Embryonic facial prominence (tissue), 1 donor: ENCODE measurements around the gene OR7A10.
"Not testable (repeated sequence)": the region's sequence is repeated elsewhere in the genome, so short reads cannot be mapped to it uniquely, and the experiment has no call there.

Source experiments
- DNase-seq: peaks from one replicate; pipeline ENCODE4 v3.0.0-alpha.2; 2016; ENCODE audit errors: extremely low spot score

Gene OR7A10

DNA sequence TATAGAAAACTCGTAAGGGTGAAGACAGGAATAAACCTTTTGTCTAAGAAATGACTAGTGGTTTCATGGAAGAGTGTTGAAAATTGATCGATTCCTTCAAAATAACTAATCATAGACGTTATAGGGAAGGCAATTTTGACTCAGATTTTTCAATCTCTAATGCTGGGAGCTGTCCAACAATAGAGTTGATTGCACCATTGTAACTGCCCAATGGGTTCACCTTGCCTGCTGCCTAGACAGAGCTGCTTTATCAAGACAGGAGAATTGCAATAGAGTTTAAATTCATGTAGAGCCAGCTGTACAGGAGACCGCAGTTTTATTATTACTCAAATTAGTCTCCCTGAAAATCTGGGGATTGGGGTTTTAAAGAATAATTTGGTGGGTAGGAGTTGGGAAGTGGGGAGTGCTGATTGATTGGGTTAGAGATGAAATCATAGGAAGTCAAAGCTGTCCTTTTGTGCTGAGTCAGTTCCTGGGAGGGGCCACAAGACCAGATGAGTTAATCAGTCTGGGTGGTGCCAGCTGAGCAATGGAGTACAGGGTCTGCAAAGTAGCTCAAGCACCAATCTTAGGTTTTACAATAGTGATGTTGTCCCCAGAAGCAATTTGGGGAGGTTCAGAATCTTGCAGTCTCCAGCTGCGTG is 53.5 kb downstream of the OR7A10 start:
- no peak for DNase-seq

DNA sequence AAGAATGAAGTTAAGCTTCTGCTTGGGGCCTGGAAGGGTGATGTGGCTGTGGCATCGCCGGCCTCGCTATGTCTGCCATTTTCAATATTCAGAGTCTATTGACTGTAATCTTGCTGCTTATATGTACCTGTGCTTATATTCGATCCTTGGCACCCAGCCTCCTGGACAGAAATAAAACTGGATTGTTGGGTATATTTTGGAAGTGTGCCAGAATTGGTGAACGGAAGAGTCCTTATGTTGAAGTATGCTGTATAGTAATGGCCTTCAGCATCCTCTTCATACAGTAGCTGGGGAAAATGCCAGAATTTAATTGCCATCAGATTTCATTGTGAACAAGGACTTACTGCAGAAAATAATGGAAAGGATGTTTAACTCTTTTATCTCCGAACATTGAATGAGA is 56.5 kb downstream of the OR7A10 start:
- not testable (repeated sequence) for DNase-seq
